GM21737 (cell line): ENCODE measurements around the gene LPAR5.
"Not testable (repeated sequence)": the region's sequence is repeated elsewhere in the genome, so short reads cannot be mapped to it uniquely, and the experiment has no call there.

Experiments
- ATAC-seq: cut with Tn5 transposase; IDR thresholded peaks from one replicate; pipeline ENCODE4 v1.9.1; 2021; ENCODE audit warnings: mild to moderate bottlenecking, moderate library complexity; ENCODE audit not compliant: unreplicated experiment

Gene LPAR5

DNA sequence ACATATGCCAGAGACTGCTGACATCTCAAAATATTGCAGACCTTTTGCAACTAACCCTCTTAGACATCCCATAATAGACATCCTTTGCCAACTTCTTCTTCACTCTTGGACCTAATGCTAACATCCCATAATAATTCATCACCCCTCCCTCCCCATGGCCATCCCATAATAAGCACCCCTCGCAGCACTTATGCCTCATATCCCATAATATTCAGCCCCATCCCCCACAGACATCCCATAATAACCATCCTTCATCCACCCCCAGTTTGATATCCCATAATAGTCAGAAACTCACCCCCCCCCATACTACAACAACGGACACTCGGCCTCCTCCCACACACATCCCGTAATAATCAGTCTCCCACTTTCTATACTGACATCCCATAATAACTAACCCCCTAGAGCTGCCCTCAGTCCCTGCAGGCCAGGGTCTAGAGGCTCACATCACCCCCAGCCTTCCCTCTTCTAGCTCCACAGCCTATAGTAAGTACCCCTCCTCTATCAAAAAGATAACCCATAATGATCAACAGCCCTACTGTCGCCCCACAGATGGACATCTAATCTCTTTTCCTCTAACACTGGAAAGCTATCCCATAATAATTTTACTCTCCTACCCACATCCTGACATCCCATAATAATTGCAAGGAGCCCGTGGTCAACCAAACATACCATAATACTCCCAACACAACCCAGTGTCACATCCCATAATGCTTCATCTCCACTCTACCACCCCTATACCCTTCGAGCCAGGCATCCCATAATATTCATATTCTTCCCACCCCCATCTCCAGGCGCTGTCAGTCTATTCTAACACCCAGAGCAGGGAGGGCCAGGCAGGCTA, 27.8 kb downstream of the LPAR5 start:
- ATAC-seq: no peak

DNA sequence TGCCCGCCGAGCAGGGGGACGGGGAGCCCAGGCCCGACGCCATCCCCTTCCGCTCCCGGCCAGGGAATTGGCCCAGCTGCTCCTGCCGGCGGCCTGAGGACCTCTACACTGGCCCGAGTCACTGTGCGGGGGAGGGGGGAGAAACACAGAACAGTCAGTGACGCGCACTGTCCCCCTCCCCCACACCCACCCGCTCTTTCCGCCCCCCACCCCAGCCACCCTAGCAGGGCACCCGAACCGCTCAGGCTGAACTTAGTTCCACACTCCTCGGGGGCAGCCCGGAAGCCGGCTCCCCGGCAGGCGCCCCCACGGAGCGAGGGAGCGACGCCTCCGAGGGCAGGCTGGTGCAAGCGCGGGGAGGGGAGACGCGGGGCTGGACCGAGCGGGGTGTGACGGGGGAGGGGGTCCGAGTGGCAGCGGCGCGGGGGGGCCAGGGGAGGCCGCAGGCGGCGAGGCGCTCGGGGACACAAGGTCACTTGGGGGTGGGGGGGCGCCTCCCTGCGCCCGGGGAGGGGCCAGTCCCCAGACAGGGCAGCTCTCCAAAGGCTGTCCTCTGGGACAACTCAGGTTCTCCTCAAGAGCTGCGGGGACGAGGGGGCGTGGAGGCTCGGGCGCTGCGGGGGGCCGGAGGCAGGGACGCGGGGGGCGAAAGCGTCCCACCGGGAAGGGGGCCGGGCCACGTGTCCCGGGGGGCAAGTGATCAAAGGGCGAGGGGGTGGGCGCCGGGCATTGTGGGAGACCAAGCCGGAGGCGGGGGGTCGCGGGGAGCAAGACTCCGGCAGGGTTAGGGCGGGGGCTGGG, 29.2 kb downstream of the LPAR5 start:
- ATAC-seq: no peak

DNA sequence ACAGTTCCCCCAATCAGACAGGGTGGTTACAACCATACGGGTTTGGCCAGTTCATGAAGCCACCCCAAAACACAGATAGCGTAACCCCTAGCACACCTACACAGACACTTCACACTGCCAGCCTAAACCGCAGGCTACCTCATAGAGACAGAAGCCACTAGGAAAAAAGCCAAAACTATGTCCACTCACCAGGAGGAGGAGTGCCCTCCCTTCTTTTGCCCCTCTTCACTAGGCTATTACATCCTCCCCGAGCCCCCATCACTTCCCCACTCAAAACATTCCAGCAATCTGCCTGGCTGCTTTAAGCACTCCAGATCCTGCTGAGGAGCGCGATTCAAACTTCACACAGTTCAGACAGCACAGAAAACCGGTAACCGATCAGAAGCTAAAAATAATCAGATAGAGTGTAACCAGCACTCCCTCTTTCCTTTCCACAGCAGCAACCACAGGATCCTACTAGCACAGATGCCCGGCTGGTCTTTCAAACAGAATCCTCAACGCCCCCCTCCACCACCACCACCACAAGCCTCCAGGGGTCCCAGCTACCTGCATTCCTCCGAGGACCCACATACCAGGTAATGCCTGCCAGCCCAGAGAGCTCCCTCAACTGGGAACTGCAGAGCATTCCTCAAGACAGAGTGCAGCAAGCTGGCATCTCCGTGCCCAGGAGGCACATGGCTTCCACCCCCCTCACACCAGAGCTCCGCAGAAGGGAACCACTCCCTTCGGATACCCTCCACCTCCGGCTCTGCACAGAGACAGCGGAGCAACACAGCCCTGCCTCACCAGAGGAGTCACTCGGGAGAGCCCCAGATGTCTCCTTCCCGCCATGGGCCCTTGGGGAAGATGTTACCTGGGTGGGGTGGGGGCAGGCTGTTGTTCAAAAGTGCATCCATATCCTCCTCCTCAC, 30.1 kb downstream of the LPAR5 start:
- no peak for ATAC-seq

DNA sequence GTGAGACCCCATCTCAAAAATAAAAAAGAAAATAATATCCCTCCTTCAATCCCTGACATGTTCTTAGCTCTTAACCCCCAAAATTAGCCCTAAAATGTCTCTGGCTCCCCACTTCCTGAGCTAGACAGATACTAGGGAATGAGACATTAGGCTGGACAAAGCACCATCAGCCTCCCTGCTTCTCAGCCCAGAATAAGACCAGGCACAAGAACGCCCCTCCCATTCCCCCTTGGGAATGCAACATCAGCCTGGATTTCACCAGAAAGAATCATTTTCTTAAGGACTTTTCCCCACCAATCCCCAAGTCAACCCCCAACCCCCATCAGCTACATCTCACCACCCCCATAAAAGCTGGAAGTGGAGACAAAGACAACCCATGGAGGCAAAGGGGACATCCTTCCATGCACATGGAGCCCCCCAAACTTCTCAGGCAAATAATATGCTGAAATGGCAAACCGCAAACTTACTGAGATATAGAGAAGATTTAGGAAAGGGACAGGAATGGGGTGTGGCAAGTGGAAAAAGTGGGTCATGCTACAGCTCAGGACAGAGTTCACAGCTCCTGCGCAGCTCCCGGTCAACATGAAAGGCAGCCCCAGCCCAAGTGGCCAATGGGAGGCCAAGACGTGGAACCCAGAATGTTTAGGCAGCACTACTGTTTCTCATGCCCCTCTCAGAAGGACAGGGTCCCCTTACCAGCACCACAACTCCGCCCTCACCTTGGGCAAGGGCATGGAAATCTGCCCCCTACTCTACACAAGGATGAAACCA, 31.3 kb downstream of the LPAR5 start:
- ATAC-seq: no peak

DNA sequence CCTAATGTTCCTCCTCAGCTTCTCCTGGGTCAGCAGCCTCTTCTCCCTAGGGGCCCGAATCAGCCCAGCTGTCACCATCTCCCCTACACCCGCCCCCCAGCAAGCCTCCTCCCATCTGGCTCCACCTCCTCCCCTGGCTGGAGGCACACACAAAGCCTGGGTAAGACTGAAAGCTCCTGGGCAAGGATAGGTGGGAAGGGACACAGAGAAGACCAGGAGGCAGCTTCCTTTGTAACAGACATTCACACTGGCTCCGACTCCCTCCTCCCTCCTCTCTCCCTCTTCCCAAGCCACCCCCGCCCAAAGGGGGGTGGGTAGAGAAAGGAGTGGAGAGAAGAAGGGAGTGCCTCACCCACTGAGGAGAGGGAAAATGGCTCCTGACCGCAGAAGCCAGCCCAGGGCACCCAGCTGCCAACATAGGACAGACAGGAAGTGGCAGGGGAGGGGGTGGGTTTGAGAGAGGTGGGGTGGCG, 32.6 kb downstream of the LPAR5 start:
- ATAC-seq: no peak

DNA sequence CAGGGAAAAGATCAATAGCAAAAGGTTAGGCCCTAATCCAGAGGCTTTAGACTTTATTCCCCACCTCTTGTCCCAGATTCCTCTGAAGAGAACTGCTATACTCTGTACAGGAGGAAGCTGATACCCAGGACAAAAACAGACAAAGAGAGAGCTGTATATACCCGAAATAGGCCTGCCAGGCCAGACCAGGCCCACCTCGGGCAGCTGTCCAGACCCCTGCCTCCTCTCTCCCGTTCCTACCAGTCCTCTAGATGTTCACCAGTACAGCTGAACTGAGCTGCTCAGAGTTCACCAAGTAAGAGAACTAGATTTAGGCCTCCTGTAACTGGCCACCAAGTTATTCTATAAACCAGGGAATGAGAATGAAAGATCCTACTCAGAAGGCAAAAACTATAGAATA, 33.2 kb downstream of the LPAR5 start:
- ATAC-seq: no peak

DNA sequence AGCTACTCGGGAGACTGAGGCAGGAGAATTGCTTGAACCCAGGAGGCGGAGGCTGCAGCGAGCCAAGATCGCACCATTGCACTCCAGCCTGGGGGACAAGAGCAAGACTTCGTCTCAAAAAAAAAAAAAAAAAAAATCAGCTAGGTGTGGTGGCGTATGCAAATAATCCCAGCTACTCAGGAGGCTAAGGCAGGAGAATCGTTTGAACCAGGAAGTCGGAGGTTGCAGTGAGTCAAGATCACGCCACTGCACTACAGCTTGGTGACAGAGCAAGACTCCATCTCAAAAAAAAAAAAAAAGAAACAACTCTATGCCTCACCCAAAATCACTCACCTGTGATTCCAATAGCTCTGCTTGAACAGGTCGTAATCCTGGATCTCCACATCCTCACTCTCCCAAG, 40.1 kb downstream of the LPAR5 start:
- ATAC-seq: not testable (repeated sequence)

DNA sequence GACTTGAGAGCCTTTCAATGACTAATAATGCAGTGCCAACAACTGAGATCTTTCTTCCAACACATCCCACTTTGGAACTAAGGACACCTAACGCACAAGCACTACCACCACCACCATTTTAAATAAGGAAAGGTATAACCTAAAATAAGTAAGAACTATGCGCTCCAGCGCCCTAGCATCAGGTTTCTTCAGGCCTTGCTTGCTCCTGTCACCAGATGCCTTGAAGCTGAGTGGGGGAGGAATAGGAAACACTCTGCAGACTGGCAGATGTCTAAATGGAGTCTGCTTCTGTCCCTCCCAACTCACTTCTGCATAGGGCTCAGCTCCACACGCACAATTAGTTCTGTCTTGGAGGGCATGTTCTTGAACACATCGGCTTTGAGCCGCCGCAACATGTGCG, 43.7 kb downstream of the LPAR5 start:
- ATAC-seq: no peak

DNA sequence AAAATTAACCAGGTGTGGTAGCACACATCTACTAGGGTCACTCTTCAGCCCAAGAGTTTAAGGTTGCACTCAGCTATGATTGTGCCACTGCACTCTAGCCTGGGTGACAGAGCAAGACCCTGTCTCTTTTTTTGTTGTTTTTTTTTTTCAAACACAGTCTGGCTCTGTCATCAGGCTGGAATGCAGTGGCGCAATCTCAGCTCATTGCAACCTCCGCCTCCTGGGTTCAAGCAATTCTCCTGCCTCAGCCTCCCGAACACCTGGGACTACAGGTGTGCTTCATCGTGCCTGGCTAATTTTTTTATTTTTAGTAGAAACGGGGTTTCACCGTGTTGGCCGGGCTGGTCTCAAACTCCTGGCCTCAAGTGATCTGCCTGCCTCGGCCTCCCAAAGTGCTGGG, 49.2 kb downstream of the LPAR5 start:
- not testable (repeated sequence) for ATAC-seq

DNA sequence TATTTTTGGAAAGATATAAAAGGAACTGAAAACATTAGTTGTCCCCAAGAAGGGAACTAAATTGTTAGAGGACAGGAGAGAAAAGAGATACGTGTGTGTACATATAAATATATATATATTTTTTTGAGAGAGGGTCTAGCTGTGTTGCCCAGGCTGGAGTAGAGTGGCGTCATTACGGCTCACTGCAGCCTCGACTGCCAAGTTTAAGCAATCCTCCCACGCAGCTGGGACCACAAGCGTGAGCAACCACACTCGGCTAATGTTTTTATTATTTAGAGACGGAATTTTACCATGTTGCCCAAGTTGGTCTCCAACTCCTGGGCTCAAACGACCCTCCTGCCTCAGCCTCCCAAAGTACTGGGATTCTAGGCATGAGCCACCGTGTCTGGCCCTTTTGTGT, 51.5 kb downstream of the LPAR5 start:
- no peak for ATAC-seq

DNA sequence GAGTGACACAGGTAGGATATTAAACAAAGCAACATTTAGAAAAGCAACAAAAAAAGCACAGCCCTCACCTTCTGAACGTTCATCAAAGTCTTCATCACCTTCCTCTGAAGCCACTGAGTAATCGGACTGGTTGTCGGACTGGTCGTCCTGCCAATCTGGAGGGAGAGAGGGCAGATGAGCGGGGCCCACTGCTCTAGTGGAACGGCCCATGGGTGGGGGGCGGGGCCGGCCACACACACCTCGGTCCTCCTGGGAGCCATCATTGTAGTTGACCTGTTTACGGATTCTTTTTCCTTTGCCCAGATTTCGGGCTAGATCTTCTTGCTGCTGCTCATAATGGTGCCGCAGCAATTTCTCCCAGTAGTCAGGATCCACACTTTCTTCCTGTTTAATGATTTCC, 52.8 kb downstream of the LPAR5 start:
- no peak for ATAC-seq

DNA sequence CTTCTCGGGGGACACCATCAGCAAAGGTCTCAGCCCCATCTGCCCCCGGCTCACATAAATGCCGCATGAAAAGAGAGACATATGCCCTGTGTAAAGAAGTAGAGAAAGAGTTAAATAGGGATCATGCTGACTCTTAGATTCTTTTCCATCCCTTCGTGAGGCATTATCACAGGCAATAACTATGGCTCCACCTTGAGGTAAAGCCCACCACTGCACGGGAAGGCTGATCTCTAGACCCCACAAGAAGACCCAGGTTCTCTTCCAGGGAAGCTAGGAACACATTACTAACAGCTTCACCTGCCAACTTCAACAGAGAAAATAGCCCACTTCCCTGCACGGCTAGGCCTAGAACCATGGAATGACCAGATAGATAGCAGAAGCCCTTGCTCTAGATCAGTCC, 53.6 kb downstream of the LPAR5 start:
- ATAC-seq: no peak

DNA sequence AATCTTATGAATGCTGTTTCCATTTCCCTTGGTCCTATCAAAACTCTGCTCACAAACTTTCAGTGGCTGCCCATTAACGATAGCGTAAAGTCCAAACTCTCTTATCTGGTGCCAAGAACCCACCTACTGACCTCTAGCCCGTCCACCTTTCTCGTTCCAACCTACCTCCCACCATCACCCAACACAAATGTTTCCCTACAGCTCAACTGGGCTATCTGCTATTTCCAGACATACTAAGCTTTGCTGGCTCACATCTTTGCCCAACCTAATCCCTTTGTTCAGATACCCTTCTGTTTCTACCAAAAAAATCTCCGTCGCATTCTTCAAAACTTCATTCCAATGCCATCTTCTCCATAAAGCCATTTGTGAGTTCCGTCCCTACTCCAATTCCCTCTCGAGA, 60.1 kb downstream of the LPAR5 start:
- ATAC-seq: no peak

DNA sequence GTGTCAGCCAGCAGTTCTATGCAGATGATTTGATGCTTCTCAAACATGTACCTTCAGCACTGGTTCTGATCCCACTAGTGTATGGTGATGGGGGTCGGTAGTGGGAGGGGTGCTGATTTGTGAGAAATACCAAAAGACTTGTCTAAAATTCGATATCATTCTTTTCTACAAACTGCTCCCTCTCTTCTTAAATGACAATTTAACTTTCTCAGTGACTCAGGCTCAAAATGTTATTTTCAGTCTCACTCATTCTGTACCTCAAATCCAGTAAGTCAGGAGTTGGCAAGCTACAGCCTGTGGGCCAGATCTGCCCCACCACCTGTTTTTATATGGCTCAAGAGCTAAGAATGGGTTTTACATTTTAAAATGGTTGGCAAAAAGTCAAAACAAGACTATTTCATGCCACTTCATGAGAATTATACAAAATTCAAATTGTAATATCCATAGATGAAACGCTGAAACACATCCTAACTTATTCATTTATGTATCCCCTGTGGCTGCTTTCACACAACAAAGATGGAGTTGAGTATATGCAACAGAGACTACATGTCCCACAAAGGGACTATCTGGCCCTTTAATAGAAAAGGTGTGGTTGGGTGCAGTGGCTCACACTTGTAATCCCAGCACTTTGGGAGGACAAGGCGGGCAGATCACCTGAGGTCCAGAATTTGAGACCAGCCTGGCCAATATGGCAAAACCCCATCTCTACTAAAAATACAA, 61.0 kb downstream of the LPAR5 start:
- ATAC-seq: no peak

DNA sequence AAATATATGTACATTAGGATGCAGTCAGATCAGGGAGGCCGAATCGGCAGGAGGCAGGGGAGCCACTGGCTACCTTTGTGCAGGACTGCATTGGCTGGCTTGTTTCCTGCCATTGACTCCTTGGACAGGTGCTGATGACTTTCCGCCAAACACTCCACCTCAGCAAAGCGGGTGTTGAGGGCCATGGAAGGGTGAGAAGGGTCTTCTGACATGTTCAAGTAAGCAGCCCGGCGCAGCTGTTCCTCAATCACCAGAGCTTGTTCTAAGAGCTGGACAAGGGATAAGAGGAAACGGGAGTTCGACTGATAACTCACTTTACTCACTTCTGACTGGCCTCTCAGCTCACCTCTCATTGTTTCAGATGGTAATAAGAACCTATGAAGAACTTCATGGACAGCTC, 62.8 kb downstream of the LPAR5 start:
- no peak for ATAC-seq

DNA sequence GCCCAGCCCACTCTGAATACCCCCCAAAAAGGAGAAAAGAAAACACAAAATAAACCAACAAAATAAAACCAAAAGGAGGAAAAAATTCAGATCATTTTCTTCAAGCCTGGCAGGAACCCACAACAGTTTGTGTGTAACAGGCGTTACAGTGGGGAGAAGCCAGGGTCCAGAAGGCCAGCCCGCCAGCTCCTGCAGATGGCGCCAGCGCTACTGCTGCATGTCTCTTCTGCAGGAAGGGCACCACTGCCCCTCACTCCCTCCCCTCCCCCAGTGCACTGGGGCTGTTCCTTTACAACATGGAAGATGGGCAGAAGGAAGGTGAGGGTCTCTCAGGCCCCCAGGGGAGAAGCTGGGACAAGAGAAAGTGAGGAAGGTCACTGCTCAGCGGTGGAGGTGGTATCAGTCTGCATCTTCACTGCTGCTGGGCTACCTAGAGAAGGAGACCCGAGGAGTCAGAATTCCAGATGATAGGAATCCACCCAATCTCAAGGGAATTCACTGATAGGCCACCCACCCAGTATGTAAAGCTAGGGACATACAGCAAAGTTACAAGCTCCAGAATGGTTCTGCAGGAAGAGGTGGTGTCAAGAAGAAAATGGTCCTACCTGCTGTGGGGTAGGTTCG, 65.4 kb downstream of the LPAR5 start:
- ATAC-seq: no peak

DNA sequence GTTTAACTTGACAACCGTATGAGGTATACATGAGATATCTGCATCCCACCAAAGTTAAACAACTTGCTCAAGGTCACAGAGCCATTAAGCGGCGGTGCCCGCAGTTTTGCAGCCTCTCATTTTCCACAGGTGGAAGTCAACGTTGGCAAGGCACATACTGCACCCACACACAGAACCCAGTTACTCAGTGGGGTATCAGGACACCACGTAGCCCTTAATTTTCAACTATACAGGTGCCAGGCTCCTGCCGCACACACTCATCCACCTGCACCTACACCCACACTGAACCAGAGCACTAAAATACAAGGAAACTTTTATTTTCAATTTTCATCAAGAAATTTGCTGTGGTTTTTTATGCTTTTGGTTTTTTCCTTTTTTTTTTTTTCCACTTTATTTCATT, 66.0 kb downstream of the LPAR5 start:
- ATAC-seq: no peak

DNA sequence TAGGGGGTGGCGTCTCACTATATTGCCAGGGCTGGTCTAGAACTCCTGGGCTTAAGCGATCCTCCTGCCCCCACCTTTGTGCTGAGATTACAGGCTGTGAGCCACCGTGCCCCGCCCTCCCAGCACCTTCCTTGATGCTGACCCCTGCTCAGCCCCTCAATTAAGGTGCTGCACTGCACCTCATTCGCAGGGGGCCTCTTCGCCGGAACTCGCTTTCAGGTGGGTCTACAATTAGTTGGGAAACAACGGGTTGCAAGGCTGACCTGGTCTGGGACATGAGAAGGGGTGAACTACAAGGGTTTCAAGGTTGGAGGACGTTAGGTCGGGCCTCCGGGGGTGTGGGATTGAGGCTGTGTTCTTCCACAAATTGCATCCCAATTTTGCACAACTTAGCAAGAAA, 66.4 kb downstream of the LPAR5 start:
- ATAC-seq: no peak
